Measurements from ENCODE around the gene TMEM8B.
A peak's percentile ranks its signal among the peaks of the same experiment; 100 is the strongest.
"Not testable (repeated sequence)": the region's sequence is repeated elsewhere in the genome, so short reads cannot be mapped to it uniquely, and the experiment has no call there.

TMEM8B gene

DNA sequence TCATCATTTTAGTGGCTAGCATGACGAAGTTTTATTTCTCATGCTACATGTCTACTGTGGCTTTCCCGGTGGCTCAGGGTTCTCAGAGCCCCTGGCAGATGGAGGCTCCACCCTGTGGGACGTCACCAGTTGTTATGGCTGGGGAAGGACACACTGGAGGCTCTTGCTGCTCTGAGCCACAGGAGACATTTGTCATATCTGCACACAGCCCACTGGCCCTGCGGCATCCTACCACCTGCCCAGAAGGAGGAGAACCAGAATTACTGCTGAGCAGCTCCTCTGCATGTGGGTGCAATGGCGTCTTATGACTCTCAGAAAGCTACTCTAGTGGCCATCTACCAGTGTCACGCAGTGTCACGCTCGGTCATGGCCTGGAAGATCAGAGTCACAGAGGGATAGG lies 34.6 kb downstream of the TMEM8B start:
- DNase-seq (ENCODE audit: low read depth in 3 of 3, low spot score in 1 of 3): no peak

DNA sequence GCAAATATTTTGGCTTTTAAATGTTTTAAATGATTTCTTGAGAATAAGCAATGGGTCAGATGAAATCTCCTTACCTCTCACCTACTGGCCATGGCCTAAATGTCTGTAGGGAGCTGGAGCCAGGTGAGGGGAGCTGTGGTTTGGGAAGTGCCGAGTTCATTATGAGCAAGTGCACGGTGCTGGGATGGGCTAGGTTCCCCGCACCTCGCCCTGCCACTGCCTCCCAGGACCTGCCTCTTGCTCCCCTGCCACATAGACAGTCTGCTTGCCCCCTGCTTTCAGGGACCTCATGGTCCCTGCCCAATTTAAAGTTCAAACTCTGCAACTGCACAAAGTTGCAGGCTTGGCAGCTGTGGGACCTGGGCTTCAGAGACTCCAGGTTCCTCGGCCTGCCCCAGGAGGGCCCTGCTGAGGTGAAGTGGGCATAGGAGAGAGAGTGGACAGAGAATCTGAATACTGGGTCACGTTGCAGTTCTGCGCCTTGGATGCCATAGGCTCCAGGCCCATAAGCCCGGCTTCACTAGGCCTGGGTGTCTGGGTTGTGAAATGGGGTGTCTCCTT lies 35.7 kb downstream of the TMEM8B start:
- no peak for DNase-seq (ENCODE audit: low read depth in 3 of 3, low spot score in 1 of 3)

DNA sequence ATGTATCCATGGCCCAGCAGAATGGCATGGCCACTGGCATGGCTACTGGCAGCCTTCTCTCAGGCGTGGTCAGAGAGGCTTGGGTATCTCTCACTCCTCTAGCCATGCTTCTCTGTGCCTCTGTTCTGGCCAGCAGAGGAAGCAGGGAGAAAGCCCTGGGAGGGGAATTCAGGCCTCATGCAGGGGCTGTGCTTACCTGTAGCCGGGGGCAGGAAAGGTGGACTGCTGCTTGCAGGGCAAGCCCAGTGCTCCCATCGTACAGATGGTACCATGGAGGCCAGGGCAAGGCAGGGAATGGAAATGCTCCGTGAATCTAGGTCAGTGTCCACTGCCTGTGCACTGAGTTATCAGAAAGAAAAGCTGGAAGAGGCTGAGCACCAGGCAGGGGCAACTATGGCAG lies 38.5 kb downstream of the TMEM8B start:
- no peak for DNase-seq (ENCODE audit: low read depth in 3 of 3, low spot score in 1 of 3)

DNA sequence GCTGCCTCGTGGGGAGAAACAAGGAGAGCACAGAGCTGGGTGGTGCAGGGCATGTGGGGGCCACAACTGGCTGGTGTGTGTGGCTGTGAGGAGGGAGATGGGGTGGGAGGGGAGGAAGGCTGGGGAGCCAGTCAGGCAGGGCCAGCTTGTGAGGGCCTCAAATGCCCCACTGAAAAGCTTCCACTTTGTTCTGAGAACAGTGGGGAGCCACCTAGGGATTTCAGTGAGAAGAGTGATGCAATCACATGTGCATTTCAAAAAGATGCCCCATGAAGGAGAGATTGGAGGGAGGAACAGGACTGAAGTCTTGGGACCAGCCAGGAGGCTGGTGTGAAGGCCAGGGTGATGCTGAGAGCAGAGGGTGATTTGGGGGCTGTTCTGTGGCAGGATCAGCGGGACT lies 39.9 kb downstream of the TMEM8B start:
- no peak for DNase-seq (ENCODE audit: low read depth in 3 of 3, low spot score in 1 of 3)

DNA sequence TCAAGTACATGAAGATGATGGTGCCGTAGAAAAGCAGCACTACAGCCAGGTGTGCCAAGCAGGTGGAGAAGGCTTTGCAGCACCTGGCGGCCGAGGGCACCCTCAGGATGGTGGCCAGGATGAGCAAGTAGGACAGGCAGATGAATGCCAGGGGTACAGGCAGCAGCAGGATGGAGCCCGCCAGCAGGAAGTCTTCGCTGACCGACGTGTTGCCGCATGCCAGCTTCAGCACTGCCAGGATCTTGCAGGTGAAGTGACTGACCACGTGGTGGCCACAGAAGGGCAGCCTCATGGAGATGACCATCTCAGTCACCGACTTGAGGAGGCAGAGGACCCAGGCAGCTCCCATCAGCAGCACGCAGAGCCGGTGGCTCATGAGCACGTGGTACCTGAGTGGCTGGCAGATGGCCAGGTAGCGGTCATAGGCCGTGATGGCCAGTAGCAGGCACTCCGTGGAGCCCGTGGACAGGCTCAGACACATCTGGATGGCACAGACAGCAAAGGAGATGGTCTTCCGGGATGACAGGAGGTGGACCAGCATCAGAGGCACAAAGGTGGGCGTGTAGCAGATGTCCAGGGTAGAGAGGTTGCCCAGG lies 40.7 kb downstream of the TMEM8B start:
- no peak for DNase-seq (ENCODE audit: low read depth in 3 of 3, low spot score in 1 of 3)

DNA sequence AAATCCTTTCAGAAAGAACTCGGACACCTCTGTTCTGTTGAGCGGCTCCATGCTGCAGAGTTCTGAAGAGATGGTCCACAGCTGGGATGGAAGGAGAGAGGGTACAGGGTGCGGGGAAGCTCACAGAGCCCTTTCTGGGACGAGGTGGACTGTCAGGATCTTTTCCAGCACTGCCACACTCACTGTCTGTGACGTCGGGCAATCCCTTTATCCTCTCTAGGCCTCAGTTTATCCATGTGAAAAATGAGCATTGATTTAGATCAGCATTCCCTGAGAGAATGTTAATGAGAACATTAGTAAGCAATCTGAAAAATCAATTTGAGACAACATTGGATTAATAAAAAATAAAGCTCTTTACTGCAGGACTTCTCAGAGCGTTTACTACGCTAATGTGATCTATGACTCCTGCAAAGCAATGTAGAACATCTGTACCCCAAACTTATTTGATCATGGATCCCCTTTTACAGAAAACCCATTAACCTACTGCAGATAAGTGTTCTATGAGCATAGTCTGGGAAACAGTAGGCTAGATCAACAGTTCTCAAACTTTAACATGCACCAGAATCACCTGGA lies 41.4 kb downstream of the TMEM8B start, which contains the start of gene OR13J1:
Gene OR13J1, minus strand, starts transcription at position 51 of the 573 bp plus-strand sequence. Its CDS starts 0 bp downstream, at position 51.
- no peak for DNase-seq (ENCODE audit: low read depth in 3 of 3, low spot score in 1 of 3)

DNA sequence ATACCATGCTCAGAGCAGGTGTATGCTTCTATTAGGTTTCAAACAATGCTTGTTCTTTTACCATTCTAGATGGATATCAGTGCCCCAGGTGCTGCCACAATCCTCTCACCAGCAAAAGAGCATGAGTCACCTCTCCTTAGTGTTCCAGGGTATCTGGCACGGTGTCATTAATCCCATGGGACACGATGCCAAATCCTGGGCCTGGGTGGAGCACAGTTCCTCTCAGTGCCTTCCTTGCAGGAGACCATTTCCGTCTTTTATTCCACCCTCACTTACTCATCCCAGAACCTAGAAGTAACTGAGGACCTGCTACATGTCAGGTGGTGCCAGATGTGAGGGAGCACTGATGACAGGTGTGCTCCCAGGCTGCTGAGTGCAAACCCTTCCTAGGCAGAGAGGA lies 42.5 kb downstream of the TMEM8B start:
- DNase-seq (ENCODE audit: low read depth in 3 of 3, low spot score in 1 of 3): no peak

DNA sequence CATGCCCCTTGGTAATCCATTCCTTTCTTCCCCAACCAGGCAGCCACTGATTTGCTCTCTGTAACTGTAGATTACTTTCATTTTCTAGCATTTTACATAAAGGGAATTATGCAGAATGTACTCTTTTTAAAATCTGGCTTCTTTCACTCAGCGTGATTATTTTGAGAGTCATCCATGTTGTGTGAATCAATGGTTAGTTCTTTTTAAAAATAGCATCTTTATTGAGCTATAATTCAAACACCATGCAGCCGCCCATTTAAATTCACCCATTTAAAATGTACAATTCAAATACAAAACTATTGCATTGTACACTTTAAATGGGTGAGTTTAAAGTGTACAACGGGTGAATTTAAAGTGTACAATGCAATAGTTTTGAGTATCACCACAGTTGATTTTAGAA lies 43.5 kb downstream of the TMEM8B start:
- no peak for DNase-seq (ENCODE audit: low read depth in 3 of 3, low spot score in 1 of 3)

GRCh38 chr9:35882263-35882848 lies 53.3 kb downstream of the TMEM8B start:
- DNase-seq (ENCODE audit: low read depth in 3 of 3, low spot score in 1 of 3): peak; percentile 45 to 77 (median 57)

- no peak for DNase-seq (ENCODE audit: low read depth in 3 of 3, low spot score in 1 of 3)
These were observed 54.0 kb downstream of the TMEM8B start for GRCh38 chr9:35882996-35883395.

DNA sequence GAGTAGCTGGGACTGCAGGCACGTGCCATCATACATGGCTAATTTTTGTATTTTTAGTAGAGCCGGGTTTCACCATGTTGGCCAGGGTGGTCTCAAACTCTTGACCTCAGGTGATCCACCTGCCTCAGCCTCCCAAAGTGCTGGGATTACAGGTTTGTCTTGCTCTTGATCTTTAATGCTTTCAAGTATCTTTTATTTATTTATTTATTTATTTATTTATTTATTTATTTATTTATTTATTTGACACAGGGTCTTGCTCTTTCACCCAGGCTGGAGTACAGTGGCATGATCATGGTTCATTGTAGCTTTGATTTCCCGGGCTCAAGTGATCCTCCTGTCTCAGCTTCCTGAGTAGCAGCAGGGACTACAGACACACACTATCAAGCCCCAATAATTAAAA lies 55.9 kb downstream of the TMEM8B start:
- not testable (repeated sequence) for DNase-seq (ENCODE audit: low read depth in 3 of 3, low spot score in 1 of 3)

GRCh38 chr9:35891646-35892045 lies 62.6 kb downstream of the TMEM8B start:
- DNase-seq (ENCODE audit: low read depth in 3 of 3, low spot score in 1 of 3): no peak

DNA sequence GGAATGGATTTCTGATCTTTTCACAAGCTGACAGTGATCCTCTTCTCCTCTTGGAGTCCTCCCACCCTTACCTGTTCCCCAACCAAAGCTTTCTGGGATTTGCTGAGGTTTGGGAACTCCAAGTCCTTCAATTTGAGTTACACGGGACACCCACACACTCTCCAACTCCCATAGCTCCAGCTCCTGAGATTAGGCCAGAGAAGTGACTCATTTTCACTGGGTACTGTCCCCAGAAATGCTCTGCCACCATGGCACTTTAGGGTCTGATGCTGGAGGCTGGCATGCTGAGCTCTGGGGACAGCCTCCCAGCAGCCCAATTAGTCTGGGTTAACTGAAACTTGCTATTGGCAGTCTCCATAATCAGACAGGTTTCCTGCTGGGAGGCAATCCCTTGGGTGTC lies 63.0 kb downstream of the TMEM8B start:
- DNase-seq (ENCODE audit: low read depth in 3 of 3, low spot score in 1 of 3): no peak

GRCh38 chr9:35896570-35896969 lies 67.5 kb downstream of the TMEM8B start:
- no peak for DNase-seq (ENCODE audit: low read depth in 3 of 3, low spot score in 1 of 3)

GRCh38 chr9:35897376-35898099 lies 68.5 kb downstream of the TMEM8B start:
- not testable (repeated sequence) for DNase-seq (ENCODE audit: low read depth in 3 of 3, low spot score in 1 of 3)

DNA sequence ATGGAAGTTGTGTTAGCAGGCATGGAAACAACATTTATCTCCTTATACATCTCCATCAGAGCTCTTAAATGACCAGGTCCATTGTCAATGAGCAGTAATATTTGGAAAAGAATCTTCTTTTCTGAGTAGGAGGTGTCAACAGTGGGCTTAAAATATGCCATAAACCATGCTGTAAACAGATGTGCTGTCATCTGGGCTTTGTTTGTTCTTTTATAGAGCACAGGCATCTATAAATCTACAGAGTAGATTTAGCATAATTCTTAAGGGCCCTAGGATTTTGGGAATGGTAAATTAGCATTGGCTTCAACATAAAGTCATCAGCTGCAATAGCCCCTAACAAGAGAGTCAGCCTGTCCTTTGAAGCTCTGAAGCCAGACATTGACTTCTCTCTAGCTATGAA lies 69.3 kb downstream of the TMEM8B start:
- no peak for DNase-seq (ENCODE audit: low read depth in 3 of 3, low spot score in 1 of 3)

- DNase-seq (ENCODE audit: low read depth in 3 of 3, low spot score in 1 of 3): no peak
These were observed 70.0 kb downstream of the TMEM8B start for GRCh38 chr9:35899021-35899420.

DNA sequence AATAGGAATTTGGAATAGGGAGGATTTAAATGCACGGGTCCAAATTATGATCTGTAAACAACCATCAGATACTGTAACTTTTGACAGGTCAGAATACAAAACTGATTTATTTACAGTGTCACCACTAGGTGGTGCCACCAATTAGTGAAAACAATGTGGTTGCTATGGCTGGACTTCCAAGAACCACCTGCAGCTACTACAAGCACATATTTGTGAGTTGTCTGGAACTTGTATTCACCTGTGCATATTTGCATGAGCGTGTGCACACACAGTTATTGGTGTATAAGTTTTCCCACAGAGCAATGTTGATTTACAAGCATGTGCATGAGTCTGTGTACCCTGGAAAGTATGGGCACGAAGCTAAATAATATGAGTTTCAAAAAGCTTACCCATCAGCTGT lies 74.0 kb downstream of the TMEM8B start:
- no peak for DNase-seq (ENCODE audit: low read depth in 3 of 3, low spot score in 1 of 3)

DNA sequence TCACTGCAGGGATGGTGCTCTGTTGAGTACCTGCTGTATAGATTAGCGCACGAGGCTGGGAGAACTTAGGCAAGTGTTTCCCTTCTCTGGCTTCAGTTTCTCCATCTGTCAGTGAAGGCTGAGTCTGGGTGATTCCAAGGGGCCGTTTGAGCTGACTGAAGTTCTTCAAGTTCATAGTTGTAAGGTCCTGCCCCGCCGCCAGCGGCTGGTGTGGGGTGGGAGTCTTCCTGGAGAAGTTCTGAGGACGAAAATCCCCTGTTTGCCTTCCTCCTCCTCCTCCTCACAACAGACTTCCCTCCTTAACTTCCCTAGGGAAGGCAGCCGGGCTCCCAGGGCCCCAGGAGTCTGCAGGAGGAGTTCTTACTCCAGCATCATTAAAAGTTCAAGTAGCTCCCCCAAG lies 75.3 kb downstream of the TMEM8B start:
- no peak for DNase-seq (ENCODE audit: low read depth in 3 of 3, low spot score in 1 of 3)

DNA sequence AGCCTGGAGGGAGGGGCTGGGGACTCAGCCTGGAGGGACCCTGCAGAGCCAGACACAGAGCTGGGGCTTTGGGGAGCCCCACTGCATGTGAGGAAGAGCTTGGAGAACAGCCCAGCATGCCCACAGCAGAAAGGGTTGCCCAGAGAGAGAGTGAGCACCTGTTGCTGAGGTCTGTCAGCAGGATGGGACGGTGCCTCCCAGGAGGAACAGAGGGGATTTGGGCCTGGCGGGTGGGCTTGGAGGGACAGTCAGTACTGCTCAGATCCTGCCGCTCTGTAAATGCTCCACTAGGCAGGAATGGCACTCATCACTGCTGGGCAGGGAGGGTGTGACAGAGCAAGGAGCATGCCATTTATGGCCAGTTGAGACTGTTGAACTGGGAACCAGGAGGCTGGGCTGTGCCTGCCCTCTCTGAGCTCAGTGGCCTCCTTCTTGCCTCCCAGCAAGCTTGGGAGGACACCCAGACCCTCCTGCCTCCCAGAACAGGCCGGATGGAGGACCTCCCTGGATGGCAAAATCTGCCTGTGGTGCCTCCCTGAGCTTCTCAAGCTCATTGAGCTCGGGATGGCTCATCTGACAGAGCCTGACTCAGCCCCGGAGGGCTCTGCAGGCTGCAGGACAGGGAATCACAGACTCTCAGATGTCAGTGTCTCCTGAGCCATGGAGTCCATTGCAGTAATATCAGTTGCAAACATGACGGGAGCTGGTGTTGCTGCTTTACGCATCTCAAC lies 76.2 kb downstream of the TMEM8B start:
- no peak for DNase-seq (ENCODE audit: low read depth in 3 of 3, low spot score in 1 of 3)
